K562 (cell line): ENCODE results near the gene RBM20. TPM values are rescaled to one million over a fixed set of nuclear protein-coding genes. Genes with fewer than 3 reads are reported as not detected.

Experiments
- ARID1B ChIP-seq: fragments of 450-650 bp; IDR thresholded peaks from 2 replicates; pipeline ENCODE4 v1.6.1; 2016; ENCODE audit warnings: antibody characterized with exemption, mild to moderate bottlenecking, inconsistent platforms
- ATF1 ChIP-seq, 2 experiments: fragments of 450-650 bp in 1 of 2; IDR thresholded peaks; 2 replicates each; pipeline ENCODE4 v1.6.1; 2016; ENCODE audit warnings: missing compliant biosample characterization in 1 of 2, missing genetic modification characterization in 1 of 2
- ATF7 ChIP-seq: fragments of 450-650 bp; IDR thresholded peaks from 2 replicates; pipeline ENCODE4 v1.7.1; 2014; ENCODE audit warnings: mild to moderate bottlenecking, moderate library complexity
- CC2D1A ChIP-seq: fragments of 450-650 bp; IDR thresholded peaks from 2 replicates; pipeline ENCODE4 v1.6.1; 2017; ENCODE audit warnings: mild to moderate bottlenecking
- E2F4 ChIP-seq: sonication (generic); formaldehyde crosslinking; IDR thresholded peaks from 2 replicates; pipeline ENCODE4 v1.8.0; 2022; ENCODE audit warnings: mild to moderate bottlenecking, low read depth, missing genetic modification reagents
- ELK3 ChIP-seq: fragments of 450-650 bp; formaldehyde crosslinking; IDR thresholded peaks from 2 replicates; pipeline ENCODE4 v1.4.0; 2020; ENCODE audit warnings: mild to moderate bottlenecking
- EP400 ChIP-seq: fragments of 450-650 bp; IDR thresholded peaks from 2 replicates; pipeline ENCODE4 v1.6.1; 2017; ENCODE audit warnings: antibody characterized with exemption, mild to moderate bottlenecking, moderate library complexity
- ESRRB ChIP-seq: fragments of 250-450 bp; sonication (Bioruptor Pico); IDR thresholded peaks from 2 replicates; pipeline ENCODE4 v1.5.0; 2020; ENCODE audit warnings: mild to moderate bottlenecking, moderate library complexity, borderline replicate concordance
- ETV5 ChIP-seq: sonication (generic); formaldehyde crosslinking; IDR thresholded peaks from 2 replicates; pipeline ENCODE4 v1.4.0; 2020; ENCODE audit warnings: low read depth, mild to moderate bottlenecking, missing genetic modification reagents
- KAT8 ChIP-seq: fragments of 450-650 bp; IDR thresholded peaks from 2 replicates; pipeline ENCODE4 v1.6.1; 2016; ENCODE audit warnings: low read depth, mild to moderate bottlenecking
- KLF16 ChIP-seq: IDR thresholded peaks from 2 replicates; pipeline ENCODE4 v1.6.1; 2016; ENCODE audit warnings: antibody characterized with exemption
- MLLT1 ChIP-seq, 2 experiments: fragments of 450-650 bp; IDR thresholded peaks; 2 replicates each; pipeline ENCODE4 v1.6.1; 2016
- MTA1 ChIP-seq: fragments of 450-650 bp; IDR thresholded peaks from 2 replicates; pipeline ENCODE4 v1.6.1; 2017; ENCODE audit warnings: borderline replicate concordance
- MTF1 ChIP-seq: fragments of 250-450 bp; sonication (Bioruptor Pico); IDR thresholded peaks from 2 replicates; pipeline ENCODE4 v1.9.0; 2021; ENCODE audit warnings: moderate library complexity, mild to moderate bottlenecking, inconsistent platforms, borderline replicate concordance
- NONO ChIP-seq, 2 experiments: fragments of 200-400 bp in 1 of 2; fragments of 450-650 bp in 1 of 2; formaldehyde crosslinking in 1 of 2; IDR thresholded peaks; 2 replicates each; pipeline ENCODE4 v1.6.1; 2017; ENCODE audit warnings: low read depth in 2 of 2, mild to moderate bottlenecking in 2 of 2, moderate library complexity in 2 of 2, low read length in 1 of 2
- RBFOX2 ChIP-seq: fragments of 200-400 bp; formaldehyde crosslinking; IDR thresholded peaks from 2 replicates; pipeline ENCODE4 v1.6.1; 2017; ENCODE audit warnings: low read depth, mild to moderate bottlenecking, low read length, moderate library complexity
- SAFB ChIP-seq: fragments of 200-400 bp; formaldehyde crosslinking; IDR thresholded peaks from 2 replicates; pipeline ENCODE4 v1.6.1; 2017; ENCODE audit warnings: low read depth, low read length, borderline replicate concordance
- SMARCC2 ChIP-seq: fragments of 450-650 bp; IDR thresholded peaks from 2 replicates; pipeline ENCODE4 v1.6.1; 2017; ENCODE audit warnings: antibody characterized with exemption, moderate library complexity, mild to moderate bottlenecking, low read depth
- TCF7 ChIP-seq: sonication (generic); IDR thresholded peaks from 2 replicates; pipeline ENCODE4 v1.6.1; 2016; ENCODE audit warnings: antibody characterized with exemption, borderline replicate concordance
- THRB ChIP-seq: fragments of 450-650 bp; formaldehyde crosslinking; conservative IDR thresholded peaks from 2 replicates; pipeline ENCODE4 v1.4.0; 2022; ENCODE audit warnings: mild to moderate bottlenecking, missing genetic modification characterization
- TRIM24 ChIP-seq, 2 experiments: fragments of 450-650 bp; IDR thresholded peaks; 2 replicates each; pipeline ENCODE4 v1.6.1; 2016
- ZNF184 ChIP-seq: sonication (generic); formaldehyde crosslinking; IDR thresholded peaks from 2 replicates; pipeline ENCODE4 v1.5.0; 2020; ENCODE audit warnings: missing genetic modification reagents
- ZNF589 ChIP-seq: fragments of 200-800 bp; sonication (Bioruptor generic); IDR thresholded peaks from 2 replicates; pipeline ENCODE4 v1.6.1; 2016; ENCODE audit warnings: low read depth, missing genetic modification characterization, missing compliant biosample characterization
- ZNF644 ChIP-seq: fragments of 200-800 bp; sonication (Bioruptor generic); IDR thresholded peaks from 2 replicates; pipeline ENCODE4 v1.6.1; 2016; ENCODE audit warnings: low read depth, missing genetic modification characterization, missing compliant biosample characterization
- ZNF76 ChIP-seq: fragments of 250-450 bp; sonication (Bioruptor Pico); IDR thresholded peaks from 2 replicates; pipeline ENCODE4 v1.4.0; 2020; ENCODE audit warnings: mild to moderate bottlenecking, moderate library complexity, borderline replicate concordance
- ZNF785 ChIP-seq: fragments of 250-450 bp; sonication (Bioruptor Pico); IDR thresholded peaks from 2 replicates; pipeline ENCODE4 v1.4.0; 2020; ENCODE audit warnings: mild to moderate bottlenecking
- polyA plus RNA-seq, 8 experiments: library from polyadenylated mRNA; depleted of rRNA in 4 of 8; stranded (reverse) in 5 of 8; unstranded in 3 of 8; fragments of >200 nt; fragmentation: Nextera tagmentation in 2 of 8; fragmentation: Illumina TruSeq in 1 of 8; extraction: Ambion mirVana in 2 of 8; extraction: Trizol in 1 of 8; gene quantifications; 2 replicates each; pipeline versions ENCODE4 v1.2.1 to v1.2.3, GENCODE V29; 2011 to 2014; ENCODE audit warnings: inconsistent platforms in 1 of 8, missing spikeins in 1 of 8
- total RNA-seq, 7 experiments: library from RNA; depleted of rRNA in 6 of 7; stranded (reverse); fragments of >200 nt in 6 of 7; fragmentation: Illumina TruSeq in 2 of 7; extraction: Trizol in 2 of 7; gene quantifications; 2 replicates each; pipeline versions ENCODE4 v1.2.1 to v1.2.3, GENCODE V29; 2011 to 2021; ENCODE audit warnings: low replicate concordance in 1 of 7

The RBM20 gene
- total and polyA plus RNA-seq, 9 of the 15 experiments (the other 6 are each of a cell fraction or from before 2014, with no cell fraction given), result 0.63 to 5.7 (median 3.2) TPM

GRCh38 chr10:110646417-110647135, 2.4 kb downstream of the RBM20 start (continued):
- TF ChIP-seq SMARCC2 (no peak), ARID1B (no peak), MTF1 (no peak), ATF1 (CRISPR knock-in tag; IDR thresholded peaks at IDR 0.05) (no peak), ATF1 (tag; IDR thresholded peaks at IDR 0.05) (peak; percentile 48; the same call in 1 of the 2 replicates), KAT8 (no peak), CC2D1A (no peak), MTA1 (no peak), EP400 (peak; percentile 68), RBFOX2 (peak; percentile 67), ATF7 (peak; percentile 46; the same call in 1 of the 2 replicates), NONO (IDR thresholded peaks at IDR 0.05; ENCODE audit: low read depth in 2 of 2, low read length in 1 of 2) (no peak), TRIM24 (IDR thresholded peaks at IDR 0.05) (no peak), E2F4 (CRISPR knock-in tag) (no peak), ZNF184 (CRISPR knock-in tag) (no peak), MLLT1 (IDR thresholded peaks at IDR 0.05) (peak in 1 of 2 experiments; percentile 39; a peak in 2 of 4 replicates), ZNF644 (tag) (0 out of 2 replicates have a peak, but pooled peaks have one; percentile 39), TCF7 (no peak), KLF16 (no peak), ZNF785 (CRISPR knock-in tag) (no peak), ETV5 (CRISPR knock-in tag) (no peak), THRB (CRISPR knock-in tag) (no peak), ZNF589 (CRISPR knock-in tag) (no peak), SAFB (no peak), ELK3 (CRISPR knock-in tag) (no peak), ZNF76 (no peak), ESRRB (no peak)
